ENCODE results near the gene OTULIN.

OTULIN gene

GRCh38 chr5:14733661-14734060 is 69.1 kb downstream of the OTULIN start:
- Histone ChIP-seq H3K9me3 (ENCODE audit: control insufficient read depth, insufficient read depth, low read length) (no peaks in the 10 kb centered on the region), H3K36me3 (ENCODE audit: control insufficient read depth, low read length) (peaks cover 11% of the 10 kb centered on the region; the same call in 1 of the 2 replicates), H3K4me2 (ENCODE audit: low read length) (no peak overlapping the region), H3K4me3 (ENCODE audit: low read length) (no peak overlapping the region), H3K9me2 (replicated peaks; ENCODE audit: control insufficient read depth, low read length) (no peaks in the 10 kb centered on the region), H4K20me1 (ENCODE audit: control insufficient read depth, insufficient read depth, low read depth, low read length) (no peaks in the 10 kb centered on the region), H3K79me2 (ENCODE audit: control insufficient read depth, low read length) (no peaks in the 10 kb centered on the region), H3K27ac (ENCODE audit: low read depth, low read length) (no peak overlapping the region), H3K27me3 (ENCODE audit: control insufficient read depth, low read length) (no peaks in the 10 kb centered on the region), H3K4me1 (ENCODE audit: control insufficient read depth, low read length) (no peaks in the 10 kb centered on the region), H3F3A (ENCODE audit: control insufficient read depth, insufficient read depth) (no peaks in the 10 kb centered on the region)
- TF ChIP-seq EZH2phosphoT487 (IDR thresholded peaks at IDR 0.05; ENCODE audit: borderline replicate concordance, low read length): no peak
- TF ChIP-seq, protein P1, sequence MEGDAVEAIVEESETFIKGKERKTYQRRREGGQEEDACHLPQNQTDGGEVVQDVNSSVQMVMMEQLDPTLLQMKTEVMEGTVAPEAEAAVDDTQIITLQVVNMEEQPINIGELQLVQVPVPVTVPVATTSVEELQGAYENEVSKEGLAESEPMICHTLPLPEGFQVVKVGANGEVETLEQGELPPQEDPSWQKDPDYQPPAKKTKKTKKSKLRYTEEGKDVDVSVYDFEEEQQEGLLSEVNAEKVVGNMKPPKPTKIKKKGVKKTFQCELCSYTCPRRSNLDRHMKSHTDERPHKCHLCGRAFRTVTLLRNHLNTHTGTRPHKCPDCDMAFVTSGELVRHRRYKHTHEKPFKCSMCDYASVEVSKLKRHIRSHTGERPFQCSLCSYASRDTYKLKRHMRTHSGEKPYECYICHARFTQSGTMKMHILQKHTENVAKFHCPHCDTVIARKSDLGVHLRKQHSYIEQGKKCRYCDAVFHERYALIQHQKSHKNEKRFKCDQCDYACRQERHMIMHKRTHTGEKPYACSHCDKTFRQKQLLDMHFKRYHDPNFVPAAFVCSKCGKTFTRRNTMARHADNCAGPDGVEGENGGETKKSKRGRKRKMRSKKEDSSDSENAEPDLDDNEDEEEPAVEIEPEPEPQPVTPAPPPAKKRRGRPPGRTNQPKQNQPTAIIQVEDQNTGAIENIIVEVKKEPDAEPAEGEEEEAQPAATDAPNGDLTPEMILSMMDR (IDR thresholded peaks at IDR 0.05; ENCODE audit: low read depth, low read length, poor library complexity, severe bottlenecking): no peak

GRCh38 chr5:14734396-14734795 is 69.9 kb downstream of the OTULIN start:
- no peak overlapping the region for H3K4me3 ChIP-seq (ENCODE audit: low read length)
- TF ChIP-seq EZH2phosphoT487 (IDR thresholded peaks at IDR 0.05; ENCODE audit: borderline replicate concordance, low read length): no peak
- TF ChIP-seq, protein P1 (IDR thresholded peaks at IDR 0.05; ENCODE audit: low read depth, low read length, poor library complexity, severe bottlenecking): no peak

DNA sequence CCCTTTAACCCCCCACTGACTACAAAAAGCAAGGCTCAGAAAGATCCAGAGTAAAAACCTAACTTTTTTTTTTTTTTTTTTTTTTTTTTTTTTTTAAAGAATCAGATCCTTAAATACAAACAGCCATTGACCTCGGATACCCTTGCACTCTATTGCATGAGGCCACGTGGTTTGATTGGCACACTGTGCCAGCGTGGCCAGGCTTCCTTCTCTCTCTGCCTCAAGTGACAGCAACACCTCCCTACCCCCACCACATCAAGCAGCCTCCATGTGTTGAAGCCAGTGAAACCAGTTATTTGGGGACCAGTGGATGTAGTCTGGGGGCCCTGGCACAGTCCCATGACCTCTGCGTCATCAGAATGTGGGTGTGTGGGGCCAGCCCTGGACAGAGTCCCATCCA is 71.4 kb downstream of the OTULIN start:
- Histone ChIP-seq H3K79me2 (ENCODE audit: control insufficient read depth, low read length) (no peaks in the 10 kb centered on the region), H3K9me3 (ENCODE audit: control insufficient read depth, insufficient read depth, low read length) (no peaks in the 10 kb centered on the region), H3K36me3 (ENCODE audit: control insufficient read depth, low read length) (peaks cover 22% of the 10 kb centered on the region), H3K27ac (ENCODE audit: low read depth, low read length) (no peak overlapping the region), H3K4me1 (ENCODE audit: control insufficient read depth, low read length) (no peaks in the 10 kb centered on the region), H3F3A (ENCODE audit: control insufficient read depth, insufficient read depth) (no peaks in the 10 kb centered on the region), H3K27me3 (ENCODE audit: control insufficient read depth, low read length) (no peaks in the 10 kb centered on the region), H3K4me3 (ENCODE audit: low read length) (no peak overlapping the region), H3K9me2 (replicated peaks; ENCODE audit: control insufficient read depth, low read length) (no peaks in the 10 kb centered on the region), H3K4me2 (ENCODE audit: low read length) (no peak overlapping the region), H4K20me1 (ENCODE audit: control insufficient read depth, insufficient read depth, low read depth, low read length) (no peaks in the 10 kb centered on the region)
- TF ChIP-seq, protein P1 (IDR thresholded peaks at IDR 0.05; ENCODE audit: low read depth, low read length, poor library complexity, severe bottlenecking): no peak
- no peak for TF ChIP-seq EZH2phosphoT487 (IDR thresholded peaks at IDR 0.05; ENCODE audit: borderline replicate concordance, low read length)

More at GRCh38 chr5:14734396-14734795, 69.9 kb downstream of the OTULIN start:
- no peaks in the 10 kb centered on the region for H3K27me3 ChIP-seq (ENCODE audit: control insufficient read depth, low read length)
- no peaks in the 10 kb centered on the region for H3K4me1 ChIP-seq (ENCODE audit: control insufficient read depth, low read length)
- no peaks in the 10 kb centered on the region for H3K79me2 ChIP-seq (ENCODE audit: control insufficient read depth, low read length)
- H3F3A ChIP-seq (ENCODE audit: control insufficient read depth, insufficient read depth): no peaks in the 10 kb centered on the region
- H4K20me1 ChIP-seq (ENCODE audit: control insufficient read depth, insufficient read depth, low read depth, low read length): no peaks in the 10 kb centered on the region
- no peaks in the 10 kb centered on the region for H3K9me3 ChIP-seq (ENCODE audit: control insufficient read depth, insufficient read depth, low read length)
- H3K27ac ChIP-seq (ENCODE audit: low read depth, low read length): no peak overlapping the region
- no peaks in the 10 kb centered on the region for H3K9me2 ChIP-seq (replicated peaks; ENCODE audit: control insufficient read depth, low read length)
- H3K4me2 ChIP-seq (ENCODE audit: low read length): no peak overlapping the region
- peaks cover 12% of the 10 kb centered on the region; the same call in 1 of the 2 replicates for H3K36me3 ChIP-seq (ENCODE audit: control insufficient read depth, low read length)

Data from DOHH2 (cell line).